Stimulated activated CD4-positive, alpha-beta T cell treated with anti-CD3 and anti-CD28 coated beads, Interleukin-12 subunit alpha, Interleukin-12 subunit beta, amount 100 ng/mL, for 48 hours (primary cell): ENCODE data around the gene GPD2.

Experiments
- DNase-seq, 3 donors: peaks; one replicate each; pipeline ENCODE4 v3.0.0-alpha.2; 2020; ENCODE audit warnings: low read depth in 2 of 3, low spot score in 1 of 3

GPD2 gene

GRCh38 chr2:156435396-156435717 lies 822 bp upstream of the GPD2 start:
- DNase-seq: no peak

GRCh38 chr2:156436497-156437085 lies 412 bp downstream of the GPD2 start:
- no peak for DNase-seq

- no peak for DNase-seq
Observed at GRCh38 chr2:156437272-156437930, 1.2 kb downstream of the GPD2 start.

- DNase-seq: no peak
Observed at GRCh38 chr2:156437931-156438410, 1.8 kb downstream of the GPD2 start.

GRCh38 chr2:156443089-156443488 lies 6.9 kb downstream of the GPD2 start:
- no peak for DNase-seq

- DNase-seq: no peak
Observed at GRCh38 chr2:156445296-156446220, 9.4 kb downstream of the GPD2 start.

GRCh38 chr2:156447761-156448160 lies 11.6 kb downstream of the GPD2 start:
- no peak for DNase-seq

GRCh38 chr2:156448766-156449165 lies 12.6 kb downstream of the GPD2 start:
- no peak for DNase-seq

GRCh38 chr2:156452971-156453370 lies 16.8 kb downstream of the GPD2 start:
- no peak for DNase-seq

GRCh38 chr2:156455361-156455975 lies 19.3 kb downstream of the GPD2 start:
- DNase-seq: no peak

- DNase-seq: no peak
Observed at GRCh38 chr2:156456616-156457015, 20.4 kb downstream of the GPD2 start.

GRCh38 chr2:156457523-156458517 lies 21.6 kb downstream of the GPD2 start:
- no peak for DNase-seq

- no peak for DNase-seq
Observed at GRCh38 chr2:156459720-156460119, 23.5 kb downstream of the GPD2 start.

GRCh38 chr2:156464106-156464505 lies 27.9 kb downstream of the GPD2 start:
- no peak for DNase-seq

- DNase-seq: no peak
Observed at GRCh38 chr2:156465573-156465972, 29.4 kb downstream of the GPD2 start.

GRCh38 chr2:156466739-156467405 lies 30.7 kb downstream of the GPD2 start:
- DNase-seq: no peak

- no peak for DNase-seq
Observed at GRCh38 chr2:156470975-156471583, 34.9 kb downstream of the GPD2 start.

GRCh38 chr2:156471762-156472161 lies 35.6 kb downstream of the GPD2 start:
- DNase-seq: no peak

- DNase-seq: no peak
Observed at GRCh38 chr2:156472686-156473085, 36.5 kb downstream of the GPD2 start.
